GM13977 (cell line): ENCODE data around the gene DGKG.

Source experiments
- DNase-seq: peaks from one replicate; pipeline ENCODE4 v3.0.0; 2012; ENCODE audit warnings: low spot score
- CTCF ChIP-seq: IDR thresholded peaks from 2 replicates; pipeline ENCODE4 v1.5.1; 2012; ENCODE audit warnings: mild to moderate bottlenecking, control low read depth; ENCODE audit not compliant: insufficient read depth; ENCODE audit errors: extremely low read depth, missing control alignments
- in situ Hi-C: fragments of 300-500 bp; cut with MboI; formaldehyde crosslinking; loops from one replicate; pipeline ENCODE4 v1.12.0; 2022; ENCODE audit warnings: low sequenced_read_pairs, low pct_unique_long_range_greater_than_20kb, mixed read lengths, inconsistent platforms; ENCODE audit not compliant: unreplicated experiment

The DGKG gene

GRCh38 chr3:186322761-186323160 lies 39.3 kb downstream of the DGKG start:
- DNase-seq: no peak

GRCh38 chr3:186321746-186322145 lies 40.3 kb downstream of the DGKG start:
- TF ChIP-seq CTCF: no peak
- no peak for DNase-seq
- in situ Hi-C loops: no loop called here

More at GRCh38 chr3:186322761-186323160, 39.3 kb downstream of the DGKG start:
- no peak for TF ChIP-seq CTCF
- in situ Hi-C loops: no loop called here

- in situ Hi-C loops: no loop called here
- no peak for DNase-seq
- no peak for TF ChIP-seq CTCF
Observed at GRCh38 chr3:186320862-186321568, 41.0 kb downstream of the DGKG start.

GRCh38 chr3:186319945-186320344 lies 42.1 kb downstream of the DGKG start:
- no peak for DNase-seq
- TF ChIP-seq CTCF: no peak
- in situ Hi-C loops: no loop called here

- no peak for TF ChIP-seq CTCF
- in situ Hi-C loops: no loop called here
- no peak for DNase-seq
Observed at GRCh38 chr3:186318135-186318534, 43.9 kb downstream of the DGKG start.

GRCh38 chr3:186317478-186317877 lies 44.6 kb downstream of the DGKG start:
- no peak for DNase-seq
- TF ChIP-seq CTCF: no peak
- in situ Hi-C loops: no loop called here
